A549 (cell line): ENCODE results near the gene PZP. TPM values are rescaled to one million over a fixed set of nuclear protein-coding genes. Genes with fewer than 3 reads are reported as not detected.

Source experiments
- ATAC-seq, 2 experiments: fragments of 200-7000 bp in 1 of 2; fragments of >200 bp in 1 of 2; cut with Nextera tagmentation in 1 of 2; cut with Tn5 transposase in 1 of 2; 3 replicates each; pipeline versions ENCODE4 v1.8.0 to v1.9.1; 2018 to 2020; ENCODE audit warnings: mild to moderate bottlenecking in 1 of 2, moderate library complexity in 1 of 2
- CTCF ChIA-PET: fragments of 300-600 bp; sonication (Branson Sonifier 250); formaldehyde crosslinking; extraction: SDS; loops from one replicate; lab custom pipeline; 2021; ENCODE audit warnings: antibody characterized with exemption, inconsistent platforms; lab: Yijun Ruan, JAX
- POLR2A ChIA-PET: fragments of 350-600 bp; formaldehyde crosslinking; extraction: SDS; loops from one replicate; lab custom pipeline; 2021; ENCODE audit warnings: antibody characterized with exemption, inconsistent platforms; lab: Yijun Ruan, JAX
- DNase-seq, 2 experiments: peaks; one replicate each; pipeline versions ENCODE4 v3.0.0 to v3.0.0-alpha.2; 2011 to 2016; ENCODE audit warnings: low read depth in 1 of 2, low spot score in 1 of 2
- FAIRE-seq: peaks from 2 replicates; lab custom pipeline; 2011; peaks lifted over from hg19 to GRCh38; lab: Jason Lieb, UNC
- H3K27ac ChIP-seq, 2 experiments: fragments of >200 bp; sonication (Bioruptor Twin); formaldehyde crosslinking; 3 replicates each; pipeline ENCODE4 v1.5.1; 2016 to 2017
- H3K4me1 ChIP-seq: fragments of >200 bp; sonication (Bioruptor Twin); formaldehyde crosslinking; 3 replicates; pipeline ENCODE4 v1.6.1; 2016
- H3K4me2 ChIP-seq: fragments of >200 bp; sonication (Bioruptor Twin); formaldehyde crosslinking; 3 replicates; pipeline ENCODE4 v1.6.1; 2016
- H3K4me3 ChIP-seq: fragments of >200 bp; sonication (Bioruptor Twin); formaldehyde crosslinking; 3 replicates; pipeline ENCODE4 v1.5.1; 2016
- H3K9me3 ChIP-seq: fragments of >200 bp; sonication (Bioruptor Twin); formaldehyde crosslinking; 3 replicates; pipeline ENCODE4 v1.6.1; 2016
- CEBPB ChIP-seq, 2 experiments: fragments of >200 bp in 1 of 2; sonication (Bioruptor Twin) in 1 of 2; formaldehyde crosslinking in 1 of 2; IDR thresholded peaks; 2 replicates each; pipeline ENCODE4 v1.6.1; 2012 to 2016
- CHD2 ChIP-seq: fragments of 150-350 bp; IDR thresholded peaks from 2 replicates; pipeline ENCODE4 v1.6.1; 2014; ENCODE audit warnings: low read length; ENCODE audit not compliant: partially characterized antibody
- EHMT2 ChIP-seq: fragments of 200-600 bp; sonication (generic); IDR thresholded peaks from 2 replicates; pipeline ENCODE4 v1.6.1; 2016; ENCODE audit warnings: antibody characterized with exemption, low read depth, mild to moderate bottlenecking, moderate library complexity
- GATA3 ChIP-seq: IDR thresholded peaks from 2 replicates; pipeline ENCODE4 v1.6.1; 2012; ENCODE audit warnings: borderline replicate concordance
- HEYL ChIP-seq: fragments of 250-450 bp; sonication (Bioruptor Pico); IDR thresholded peaks from 2 replicates; pipeline ENCODE4 v1.8.0; 2021; ENCODE audit warnings: mild to moderate bottlenecking, moderate library complexity
- HOXB13 ChIP-seq: fragments of 250-450 bp; sonication (Bioruptor Pico); IDR thresholded peaks from 2 replicates; pipeline ENCODE4 v1.5.0; 2020; ENCODE audit warnings: low read depth, mild to moderate bottlenecking, moderate library complexity
- HOXB5 ChIP-seq: fragments of 250-450 bp; sonication (Bioruptor Pico); IDR thresholded peaks from 2 replicates; pipeline ENCODE4 v1.5.0; 2020; ENCODE audit warnings: mild to moderate bottlenecking, moderate library complexity
- MAFK ChIP-seq: fragments of 450-650 bp; IDR thresholded peaks from 2 replicates; pipeline ENCODE4 v1.6.1; 2014; ENCODE audit not compliant: partially characterized antibody
- MAZ ChIP-seq: fragments of 150-350 bp; IDR thresholded peaks from 2 replicates; pipeline ENCODE4 v1.6.1; 2014; ENCODE audit warnings: antibody characterized with exemption, low read depth, low read length, borderline replicate concordance
- NFE2L2 ChIP-seq: fragments of 150-350 bp; conservative IDR thresholded peaks from 2 replicates; pipeline ENCODE4 v1.6.1; 2014; ENCODE audit warnings: low read length
- NPAS2 ChIP-seq: fragments of 250-450 bp; sonication (Bioruptor Pico); IDR thresholded peaks from 2 replicates; pipeline ENCODE4 v1.8.0; 2022; ENCODE audit warnings: mild to moderate bottlenecking, moderate library complexity, borderline replicate concordance
- NR3C1 ChIP-seq: fragments of >200 bp; sonication (Bioruptor Twin); formaldehyde crosslinking; IDR thresholded peaks from 3 replicates; pipeline ENCODE4 v1.6.1; 2017
- RAD21 ChIP-seq, 2 experiments: fragments of >200 bp in 1 of 2; sonication (Bioruptor Twin) in 1 of 2; formaldehyde crosslinking in 1 of 2; IDR thresholded peaks in 1 of 2; conservative IDR thresholded peaks in 1 of 2; 2 replicates in 1 of 2; 3 replicates in 1 of 2; pipeline ENCODE4 v1.6.1; 2012 to 2018; ENCODE audit warnings: inconsistent platforms in 1 of 2
- RARB ChIP-seq: fragments of 250-450 bp; sonication (Bioruptor Pico); IDR thresholded peaks from 2 replicates; pipeline ENCODE4 v1.8.0; 2021; ENCODE audit warnings: mild to moderate bottlenecking, moderate library complexity
- RFX5 ChIP-seq: fragments of 450-650 bp; IDR thresholded peaks from 2 replicates; pipeline ENCODE4 v1.7.1; 2014; ENCODE audit warnings: antibody characterized with exemption, mild to moderate bottlenecking, moderate library complexity
- RNF2 ChIP-seq: fragments of 200-600 bp; sonication (generic); IDR thresholded peaks from 2 replicates; pipeline ENCODE4 v1.6.1; 2016; ENCODE audit warnings: low read depth, mild to moderate bottlenecking, antibody characterized with exemption, moderate library complexity, borderline replicate concordance
- SMC3 ChIP-seq: fragments of >200 bp; sonication (Bioruptor Twin); formaldehyde crosslinking; IDR thresholded peaks from 3 replicates; pipeline ENCODE4 v1.6.1; 2018; ENCODE audit warnings: inconsistent platforms
- SREBF2 ChIP-seq: fragments of 450-650 bp; IDR thresholded peaks from 2 replicates; pipeline ENCODE4 v1.6.1; 2014; ENCODE audit warnings: mild to moderate bottlenecking, moderate library complexity
- TFCP2L1 ChIP-seq: fragments of 250-450 bp; sonication (Bioruptor Pico); IDR thresholded peaks from 2 replicates; pipeline ENCODE4 v1.5.0; 2021; ENCODE audit warnings: mild to moderate bottlenecking
- ZNF302 ChIP-seq: fragments of 250-450 bp; sonication (Bioruptor Pico); IDR thresholded peaks from 2 replicates; pipeline ENCODE4 v1.9.0; 2021; ENCODE audit warnings: inconsistent platforms, mild to moderate bottlenecking, moderate library complexity
- WGBS: methylation state at CpG from one replicate; pipeline ENCODE4 v1.1.6; 2017; ENCODE audit errors: missing lambda C conversion rate; 5-methylcytosine and 5-hydroxymethylcytosine counted together
- polyA plus RNA-seq, 4 experiments: library from polyadenylated mRNA; depleted of rRNA in 3 of 4; stranded (reverse); fragments of >200 nt; fragmentation: RNase III in 1 of 4; extraction: RNeasy Plus Mini Kit Qiagen cat#74134 plus additional on column Dnase treatment in 1 of 4; gene quantifications; 2 replicates in 3 of 4; 3 replicates in 1 of 4; pipeline ENCODE4 v1.2.3, GENCODE V29; 2011 to 2017
- TF ChIP-seq, protein P1 (sequence below): fragments of 200-600 bp; sonication (generic); IDR thresholded peaks from 2 replicates; pipeline ENCODE4 v1.6.1; 2016; ENCODE audit warnings: antibody characterized with exemption, mild to moderate bottlenecking, moderate library complexity
- TF ChIP-seq, protein P2 (sequence below): IDR thresholded peaks from 2 replicates; pipeline ENCODE4 v1.6.1; 2012; ENCODE audit warnings: low read depth, borderline replicate concordance
- TF ChIP-seq, protein P3 (sequence below): fragments of >200 bp; sonication (Bioruptor Twin); formaldehyde crosslinking; IDR thresholded peaks from 3 replicates; pipeline ENCODE4 v1.5.1; 2016
- TF ChIP-seq, protein P4 (sequence below): fragments of >200 bp; sonication (Bioruptor Twin); formaldehyde crosslinking; IDR thresholded peaks from 3 replicates; pipeline ENCODE4 v1.6.1; 2016

Gene PZP
- polyA plus RNA-seq, 2 of the 4 experiments (the other 2 are of a cell fraction), result not detected

DNA sequence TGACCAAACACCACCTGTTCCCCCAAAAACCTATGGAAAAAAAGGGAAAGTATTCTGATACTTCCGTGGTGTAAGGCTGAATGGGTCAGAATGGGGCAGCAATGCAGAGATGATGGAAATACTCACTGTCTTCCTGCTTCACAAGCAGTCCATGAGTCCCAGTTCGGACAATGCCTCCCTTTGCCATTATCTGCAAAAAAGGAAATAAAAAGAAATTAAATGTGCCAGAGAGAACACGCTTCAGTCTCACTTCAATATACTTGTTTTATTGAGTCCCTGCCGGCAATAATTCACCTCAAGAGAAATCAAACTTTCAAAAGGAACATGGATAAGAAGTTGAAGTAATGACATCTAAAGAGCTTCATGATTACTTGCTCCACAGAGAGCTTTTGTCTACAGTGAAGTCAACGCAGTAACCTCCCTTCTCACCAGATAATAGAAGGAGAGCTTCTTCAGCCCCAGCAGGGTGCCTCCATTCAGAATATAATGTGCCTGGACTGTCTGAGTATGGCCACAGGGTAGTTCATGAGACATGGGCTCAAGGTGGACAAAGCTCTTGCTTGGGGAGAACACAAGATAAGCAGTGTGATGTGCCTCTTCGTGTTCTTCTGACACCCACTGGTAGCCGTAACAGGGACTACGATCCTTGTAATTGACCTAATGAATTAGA is 107.0 kb downstream of the PZP start (continued):
- TF ChIP-seq, protein P1, sequence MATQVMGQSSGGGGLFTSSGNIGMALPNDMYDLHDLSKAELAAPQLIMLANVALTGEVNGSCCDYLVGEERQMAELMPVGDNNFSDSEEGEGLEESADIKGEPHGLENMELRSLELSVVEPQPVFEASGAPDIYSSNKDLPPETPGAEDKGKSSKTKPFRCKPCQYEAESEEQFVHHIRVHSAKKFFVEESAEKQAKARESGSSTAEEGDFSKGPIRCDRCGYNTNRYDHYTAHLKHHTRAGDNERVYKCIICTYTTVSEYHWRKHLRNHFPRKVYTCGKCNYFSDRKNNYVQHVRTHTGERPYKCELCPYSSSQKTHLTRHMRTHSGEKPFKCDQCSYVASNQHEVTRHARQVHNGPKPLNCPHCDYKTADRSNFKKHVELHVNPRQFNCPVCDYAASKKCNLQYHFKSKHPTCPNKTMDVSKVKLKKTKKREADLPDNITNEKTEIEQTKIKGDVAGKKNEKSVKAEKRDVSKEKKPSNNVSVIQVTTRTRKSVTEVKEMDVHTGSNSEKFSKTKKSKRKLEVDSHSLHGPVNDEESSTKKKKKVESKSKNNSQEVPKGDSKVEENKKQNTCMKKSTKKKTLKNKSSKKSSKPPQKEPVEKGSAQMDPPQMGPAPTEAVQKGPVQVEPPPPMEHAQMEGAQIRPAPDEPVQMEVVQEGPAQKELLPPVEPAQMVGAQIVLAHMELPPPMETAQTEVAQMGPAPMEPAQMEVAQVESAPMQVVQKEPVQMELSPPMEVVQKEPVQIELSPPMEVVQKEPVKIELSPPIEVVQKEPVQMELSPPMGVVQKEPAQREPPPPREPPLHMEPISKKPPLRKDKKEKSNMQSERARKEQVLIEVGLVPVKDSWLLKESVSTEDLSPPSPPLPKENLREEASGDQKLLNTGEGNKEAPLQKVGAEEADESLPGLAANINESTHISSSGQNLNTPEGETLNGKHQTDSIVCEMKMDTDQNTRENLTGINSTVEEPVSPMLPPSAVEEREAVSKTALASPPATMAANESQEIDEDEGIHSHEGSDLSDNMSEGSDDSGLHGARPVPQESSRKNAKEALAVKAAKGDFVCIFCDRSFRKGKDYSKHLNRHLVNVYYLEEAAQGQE, result no peak
- TF ChIP-seq MAFK (no peak), SREBF2 (no peak), RAD21 (conservative IDR thresholded peaks at IDR 0.05 in 1 of 2, IDR thresholded peaks at IDR 0.05 in 1 of 2) (no peak), RNF2 (no peak), GATA3 (no peak)
- TF ChIP-seq, protein P2, sequence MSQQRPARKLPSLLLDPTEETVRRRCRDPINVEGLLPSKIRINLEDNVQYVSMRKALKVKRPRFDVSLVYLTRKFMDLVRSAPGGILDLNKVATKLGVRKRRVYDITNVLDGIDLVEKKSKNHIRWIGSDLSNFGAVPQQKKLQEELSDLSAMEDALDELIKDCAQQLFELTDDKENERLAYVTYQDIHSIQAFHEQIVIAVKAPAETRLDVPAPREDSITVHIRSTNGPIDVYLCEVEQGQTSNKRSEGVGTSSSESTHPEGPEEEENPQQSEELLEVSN, result no peak

DNA sequence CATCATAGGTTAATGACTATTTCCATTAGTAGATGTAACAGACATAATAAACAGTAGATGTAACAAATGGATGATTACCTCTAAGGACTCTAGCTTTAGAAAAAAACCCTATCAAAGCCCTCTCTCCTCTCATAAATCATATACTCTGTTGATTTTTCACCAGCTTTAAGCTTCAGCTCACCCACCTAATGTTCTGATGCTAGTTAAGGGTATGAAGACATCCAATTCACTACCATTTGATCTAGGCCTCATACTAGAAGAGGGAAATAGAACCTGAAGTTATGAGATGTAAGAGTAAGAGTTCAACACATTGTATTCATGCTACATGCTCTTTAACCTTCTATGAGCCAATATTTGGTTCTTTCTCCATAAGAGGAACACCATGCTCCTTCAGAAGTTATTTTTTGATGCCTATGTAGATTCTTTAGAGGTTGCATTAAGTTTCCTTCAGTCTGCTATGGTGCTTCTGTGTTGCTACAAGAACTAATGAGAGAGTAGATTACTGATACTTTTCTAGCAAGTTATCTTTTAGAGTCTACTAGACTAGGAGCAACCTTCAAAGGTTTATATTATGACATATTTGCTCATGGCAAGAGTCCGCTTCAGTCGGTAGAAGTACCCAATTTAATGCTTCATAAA is 108.5 kb downstream of the PZP start:
- Histone ChIP-seq H3K9me3 (no peaks in the 10 kb centered on the region), H3K4me1 (no peaks in the 10 kb centered on the region), H3K4me2 (no peak overlapping the region), H3K27ac (no peak overlapping the region), H3K4me3 (no peak overlapping the region)
- DNase-seq (no peak), FAIRE-seq (no peak), ATAC-seq (no peak)
- whole genome bisulfite sequencing, result 85% methylated on average over 2 of the region's 2 CpGs
- TF ChIP-seq, protein P3, sequence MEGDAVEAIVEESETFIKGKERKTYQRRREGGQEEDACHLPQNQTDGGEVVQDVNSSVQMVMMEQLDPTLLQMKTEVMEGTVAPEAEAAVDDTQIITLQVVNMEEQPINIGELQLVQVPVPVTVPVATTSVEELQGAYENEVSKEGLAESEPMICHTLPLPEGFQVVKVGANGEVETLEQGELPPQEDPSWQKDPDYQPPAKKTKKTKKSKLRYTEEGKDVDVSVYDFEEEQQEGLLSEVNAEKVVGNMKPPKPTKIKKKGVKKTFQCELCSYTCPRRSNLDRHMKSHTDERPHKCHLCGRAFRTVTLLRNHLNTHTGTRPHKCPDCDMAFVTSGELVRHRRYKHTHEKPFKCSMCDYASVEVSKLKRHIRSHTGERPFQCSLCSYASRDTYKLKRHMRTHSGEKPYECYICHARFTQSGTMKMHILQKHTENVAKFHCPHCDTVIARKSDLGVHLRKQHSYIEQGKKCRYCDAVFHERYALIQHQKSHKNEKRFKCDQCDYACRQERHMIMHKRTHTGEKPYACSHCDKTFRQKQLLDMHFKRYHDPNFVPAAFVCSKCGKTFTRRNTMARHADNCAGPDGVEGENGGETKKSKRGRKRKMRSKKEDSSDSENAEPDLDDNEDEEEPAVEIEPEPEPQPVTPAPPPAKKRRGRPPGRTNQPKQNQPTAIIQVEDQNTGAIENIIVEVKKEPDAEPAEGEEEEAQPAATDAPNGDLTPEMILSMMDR, result no peak
- TF ChIP-seq RARB (CRISPR knock-in tag), result no peak
- TF ChIP-seq RAD21 (conservative IDR thresholded peaks at IDR 0.05 in 1 of 2, IDR thresholded peaks at IDR 0.05 in 1 of 2), result no peak
- no peak for TF ChIP-seq HOXB5 (CRISPR knock-in tag)
- no peak for TF ChIP-seq CEBPB (IDR thresholded peaks at IDR 0.05)
- no peak for TF ChIP-seq NPAS2 (CRISPR knock-in tag)
- no peak for TF ChIP-seq SMC3
- TF ChIP-seq, protein P4, sequence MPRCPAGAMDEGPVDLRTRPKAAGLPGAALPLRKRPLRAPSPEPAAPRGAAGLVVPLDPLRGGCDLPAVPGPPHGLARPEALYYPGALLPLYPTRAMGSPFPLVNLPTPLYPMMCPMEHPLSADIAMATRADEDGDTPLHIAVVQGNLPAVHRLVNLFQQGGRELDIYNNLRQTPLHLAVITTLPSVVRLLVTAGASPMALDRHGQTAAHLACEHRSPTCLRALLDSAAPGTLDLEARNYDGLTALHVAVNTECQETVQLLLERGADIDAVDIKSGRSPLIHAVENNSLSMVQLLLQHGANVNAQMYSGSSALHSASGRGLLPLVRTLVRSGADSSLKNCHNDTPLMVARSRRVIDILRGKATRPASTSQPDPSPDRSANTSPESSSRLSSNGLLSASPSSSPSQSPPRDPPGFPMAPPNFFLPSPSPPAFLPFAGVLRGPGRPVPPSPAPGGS, result no peak
- no peak for TF ChIP-seq TFCP2L1 (CRISPR knock-in tag)
- no peak for TF ChIP-seq RNF2
- no peak for TF ChIP-seq MAZ
- TF ChIP-seq SREBF2, result no peak
- TF ChIP-seq NR3C1, result no peak
- TF ChIP-seq HEYL (CRISPR knock-in tag), result no peak
- TF ChIP-seq NFE2L2, result no peak
- TF ChIP-seq RFX5, result no peak
- TF ChIP-seq ZNF302 (CRISPR knock-in tag), result no peak
- TF ChIP-seq CHD2, result no peak
- no peak for TF ChIP-seq EHMT2
- no peak for TF ChIP-seq HOXB13 (CRISPR knock-in tag)
- POLR2A ChIA-PET, result no interaction called here
- CTCF ChIA-PET, result interaction anchor here (2.4 kb wide), 1 partner anchor 50 kb away, joined by 6 read pairs; no protein-coding TSS in a partner anchor
